HT-29 (cell line): Measurements from ENCODE around the gene DSC2. TPM values are rescaled to one million over a fixed set of nuclear protein-coding genes. Genes with fewer than 3 reads are reported as not detected.
"Not testable (repeated sequence)": the region's sequence is repeated elsewhere in the genome, so short reads cannot be mapped to it uniquely, and the experiment has no call there.

ENCODE experiments used
- DNase-seq: peaks from one replicate; pipeline ENCODE4 v3.0.0-alpha.2; 2015; ENCODE audit warnings: low spot score
- total RNA-seq: library from RNA; depleted of rRNA; stranded (reverse); fragments of >200 nt; shearing (Covaris generic); gene quantifications from 2 replicates; pipeline ENCODE4 v1.2.3, GENCODE V29; 2014; rRNA removed

The DSC2 gene
- total RNA-seq: 4.9 and 5.7 TPM in 2 replicates

GRCh38 chr18:31102025-31102684 lies at the start of gene DSC2:
TSS of gene DSC2 (minus strand) at chr18:31102421. CDS start at chr18:31101971, 450 bp downstream.
- peak; percentile 40 for DNase-seq

- DNase-seq: no peak
These were observed 47.1 kb upstream of the DSC2 start for GRCh38 chr18:31149351-31149750.

GRCh38 chr18:31148600-31148999 lies 46.4 kb upstream of the DSC2 start:
- no peak for DNase-seq

- no peak for DNase-seq
These were observed 44.6 kb upstream of the DSC2 start for GRCh38 chr18:31146809-31147208.

GRCh38 chr18:31143025-31143424 lies 40.8 kb upstream of the DSC2 start:
- DNase-seq: no peak

GRCh38 chr18:31138709-31139108 lies 36.5 kb upstream of the DSC2 start:
- no peak for DNase-seq

- DNase-seq: no peak
These were observed 32.8 kb upstream of the DSC2 start for GRCh38 chr18:31134988-31135529.

GRCh38 chr18:31129398-31130115 lies 27.3 kb upstream of the DSC2 start:
- no peak for DNase-seq

GRCh38 chr18:31125878-31126277 lies 23.7 kb upstream of the DSC2 start:
- no peak for DNase-seq

- DNase-seq: not testable (repeated sequence)
These were observed 20.9 kb upstream of the DSC2 start for GRCh38 chr18:31123125-31123524.

- DNase-seq: no peak
These were observed 18.4 kb upstream of the DSC2 start for GRCh38 chr18:31120594-31120993.

- no peak for DNase-seq
These were observed 14.8 kb upstream of the DSC2 start for GRCh38 chr18:31116853-31117595.

- DNase-seq: no peak
These were observed 10.6 kb upstream of the DSC2 start for GRCh38 chr18:31112804-31113203.

- no peak for DNase-seq
These were observed 3.5 kb upstream of the DSC2 start for GRCh38 chr18:31105733-31106132.

- no peak for DNase-seq
These were observed 2.2 kb upstream of the DSC2 start for GRCh38 chr18:31104444-31104843.

- peak; percentile 47 for DNase-seq
These were observed 1.2 kb upstream of the DSC2 start for GRCh38 chr18:31103423-31103822.

GRCh38 chr18:31102941-31103340 lies 720 bp upstream of the DSC2 start:
- peak; percentile 21 for DNase-seq

- DNase-seq: peak; percentile 40
These were observed 817 bp downstream of the DSC2 start for GRCh38 chr18:31101183-31102024.

GRCh38 chr18:31100436-31101182 lies 1.6 kb downstream of the DSC2 start:
- peak; percentile 42 for DNase-seq

- peak; percentile 72 for DNase-seq
These were observed 2.6 kb downstream of the DSC2 start for GRCh38 chr18:31099450-31100230.
